SK-N-SH treated with all-trans-retinoic acid at 6 μM for 48 hours (cell line): ENCODE results near the gene HOXC13.

ENCODE experiments used
- ATAC-seq: fragments of 200-7000 bp; cut with Tn5 transposase; 3 replicates; pipeline ENCODE4 v1.9.1; 2020; ENCODE audit warnings: mild to moderate bottlenecking, moderate library complexity
- ARNTL ChIP-seq: fragments of 450-650 bp; formaldehyde crosslinking; IDR thresholded peaks from 2 replicates; pipeline ENCODE4 v1.5.0; 2020; ENCODE audit warnings: low read depth, mild to moderate bottlenecking, moderate library complexity, borderline replicate concordance
- CSDC2 ChIP-seq: fragments of 250-450 bp; sonication (Bioruptor Pico); IDR thresholded peaks from 2 replicates; pipeline ENCODE4 v1.5.0; 2020; ENCODE audit warnings: mild to moderate bottlenecking, moderate library complexity
- ESRRG ChIP-seq: fragments of 250-450 bp; sonication (Bioruptor Pico); IDR thresholded peaks from 2 replicates; pipeline ENCODE4 v1.6.1; 2021; ENCODE audit warnings: mild to moderate bottlenecking
- GLIS3 ChIP-seq: fragments of 250-450 bp; sonication (Bioruptor Pico); IDR thresholded peaks from 2 replicates; pipeline ENCODE4 v1.5.0; 2020; ENCODE audit warnings: mild to moderate bottlenecking, moderate library complexity
- ISL1 ChIP-seq: fragments of 250-450 bp; sonication (Bioruptor Pico); IDR thresholded peaks from 2 replicates; pipeline ENCODE4 v2.1.2; 2022; ENCODE audit warnings: mild to moderate bottlenecking, moderate library complexity
- OSR1 ChIP-seq: fragments of 250-450 bp; sonication (Bioruptor Pico); IDR thresholded peaks from 2 replicates; pipeline ENCODE4 v1.8.0; 2022; ENCODE audit warnings: moderate library complexity, mild to moderate bottlenecking, inconsistent platforms
- PPARA ChIP-seq: fragments of 250-450 bp; sonication (Bioruptor Pico); IDR thresholded peaks from 2 replicates; pipeline ENCODE4 v1.5.0; 2020; ENCODE audit warnings: mild to moderate bottlenecking, borderline replicate concordance
- RARB ChIP-seq: fragments of 250-450 bp; sonication (Bioruptor Pico); IDR thresholded peaks from 2 replicates; pipeline ENCODE4 v1.8.0; 2021; ENCODE audit warnings: mild to moderate bottlenecking, moderate library complexity
- SNAI2 ChIP-seq: fragments of 250-450 bp; sonication (Bioruptor Pico); IDR thresholded peaks from 2 replicates; pipeline ENCODE4 v1.5.0; 2020; ENCODE audit warnings: mild to moderate bottlenecking, moderate library complexity
- TCF4 ChIP-seq: fragments of 250-450 bp; sonication (Bioruptor Pico); IDR thresholded peaks from 2 replicates; pipeline ENCODE4 v1.8.0; 2021; ENCODE audit warnings: mild to moderate bottlenecking, moderate library complexity, borderline replicate concordance
- TOX ChIP-seq: fragments of 250-450 bp; sonication (Bioruptor Pico); IDR thresholded peaks from 2 replicates; pipeline ENCODE4 v1.8.0; 2021; ENCODE audit warnings: mild to moderate bottlenecking, moderate library complexity, borderline replicate concordance
- ZFP3 ChIP-seq: fragments of 250-450 bp; sonication (Bioruptor Pico); IDR thresholded peaks from 2 replicates; pipeline ENCODE4 v1.5.0; 2020; ENCODE audit warnings: mild to moderate bottlenecking, moderate library complexity
- ZFP30 ChIP-seq: fragments of 450-650 bp; formaldehyde crosslinking; IDR thresholded peaks from 2 replicates; pipeline ENCODE4 v1.5.0; 2022; ENCODE audit warnings: mild to moderate bottlenecking, moderate library complexity
- ZNF70 ChIP-seq: fragments of 450-650 bp; formaldehyde crosslinking; IDR thresholded peaks from 2 replicates; pipeline ENCODE4 v1.5.0; 2020; ENCODE audit warnings: mild to moderate bottlenecking, moderate library complexity
- ZNF8 ChIP-seq: fragments of 450-650 bp; formaldehyde crosslinking; IDR thresholded peaks from 2 replicates; pipeline ENCODE4 v1.5.0; 2020; ENCODE audit warnings: mild to moderate bottlenecking, moderate library complexity
- TF ChIP-seq, protein P1 (sequence below): fragments of 250-450 bp; sonication (Bioruptor Pico); IDR thresholded peaks from 2 replicates; pipeline ENCODE4 v1.8.0; 2020; ENCODE audit warnings: mild to moderate bottlenecking, moderate library complexity, borderline replicate concordance
- TF ChIP-seq, protein P2 (sequence below): fragments of 250-450 bp; sonication (Bioruptor Pico); IDR thresholded peaks from 2 replicates; pipeline ENCODE4 v1.8.0; 2021; ENCODE audit warnings: low read depth, mild to moderate bottlenecking, moderate library complexity, borderline replicate concordance
- TF ChIP-seq, protein P3 (sequence below): fragments of 250-450 bp; sonication (Bioruptor Pico); IDR thresholded peaks from 2 replicates; pipeline ENCODE4 v1.5.1; 2021; ENCODE audit warnings: mild to moderate bottlenecking, moderate library complexity
- TF ChIP-seq, protein P4 (sequence below): fragments of 250-450 bp; sonication (Bioruptor Pico); IDR thresholded peaks from 2 replicates; pipeline ENCODE4 v1.5.0; 2020; ENCODE audit warnings: mild to moderate bottlenecking, moderate library complexity

Gene HOXC13

DNA sequence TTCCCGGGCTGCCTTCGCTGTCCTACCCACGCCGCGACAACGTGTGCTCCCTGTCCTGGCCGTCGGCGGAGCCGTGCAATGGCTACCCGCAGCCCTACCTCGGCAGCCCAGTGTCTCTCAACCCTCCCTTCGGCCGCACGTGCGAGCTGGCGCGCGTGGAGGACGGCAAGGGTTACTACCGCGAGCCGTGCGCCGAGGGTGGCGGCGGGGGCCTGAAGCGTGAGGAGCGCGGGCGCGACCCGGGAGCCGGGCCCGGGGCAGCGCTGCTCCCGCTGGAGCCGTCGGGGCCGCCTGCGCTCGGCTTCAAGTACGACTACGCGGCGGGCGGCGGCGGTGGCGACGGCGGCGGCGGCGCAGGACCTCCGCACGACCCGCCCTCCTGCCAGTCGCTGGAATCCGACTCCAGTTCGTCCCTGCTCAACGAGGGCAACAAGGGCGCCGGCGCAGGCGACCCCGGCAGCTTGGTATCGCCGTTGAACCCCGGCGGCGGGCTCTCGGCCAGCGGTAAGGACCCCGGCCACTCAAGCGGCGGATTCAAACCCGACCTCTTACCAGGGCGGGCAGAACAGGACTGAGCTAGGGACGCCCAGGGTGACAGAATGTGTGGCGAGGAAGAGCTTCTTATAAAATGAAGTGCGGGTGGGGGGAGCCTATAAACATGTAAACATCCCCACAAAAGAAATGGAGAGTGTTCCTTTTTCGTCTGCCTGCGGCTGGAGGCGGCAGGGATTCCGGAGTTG, 16.6 kb downstream of the HOXC13 start:
- ATAC-seq, result no peak
- TF ChIP-seq SNAI2 (CRISPR knock-in tag), result no peak
- TF ChIP-seq TCF4, result no peak
- no peak for TF ChIP-seq GLIS3 (CRISPR knock-in tag)
- TF ChIP-seq, protein P1, sequence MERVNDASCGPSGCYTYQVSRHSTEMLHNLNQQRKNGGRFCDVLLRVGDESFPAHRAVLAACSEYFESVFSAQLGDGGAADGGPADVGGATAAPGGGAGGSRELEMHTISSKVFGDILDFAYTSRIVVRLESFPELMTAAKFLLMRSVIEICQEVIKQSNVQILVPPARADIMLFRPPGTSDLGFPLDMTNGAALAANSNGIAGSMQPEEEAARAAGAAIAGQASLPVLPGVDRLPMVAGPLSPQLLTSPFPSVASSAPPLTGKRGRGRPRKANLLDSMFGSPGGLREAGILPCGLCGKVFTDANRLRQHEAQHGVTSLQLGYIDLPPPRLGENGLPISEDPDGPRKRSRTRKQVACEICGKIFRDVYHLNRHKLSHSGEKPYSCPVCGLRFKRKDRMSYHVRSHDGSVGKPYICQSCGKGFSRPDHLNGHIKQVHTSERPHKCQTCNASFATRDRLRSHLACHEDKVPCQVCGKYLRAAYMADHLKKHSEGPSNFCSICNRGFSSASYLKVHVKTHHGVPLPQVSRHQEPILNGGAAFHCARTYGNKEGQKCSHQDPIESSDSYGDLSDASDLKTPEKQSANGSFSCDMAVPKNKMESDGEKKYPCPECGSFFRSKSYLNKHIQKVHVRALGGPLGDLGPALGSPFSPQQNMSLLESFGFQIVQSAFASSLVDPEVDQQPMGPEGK, result no peak
- no peak for TF ChIP-seq ZNF8
- TF ChIP-seq OSR1 (CRISPR knock-in tag), result no peak
- TF ChIP-seq ISL1 (CRISPR knock-in tag), result no peak
- no peak for TF ChIP-seq ARNTL (CRISPR knock-in tag)
- TF ChIP-seq CSDC2 (CRISPR knock-in tag), result no peak
- TF ChIP-seq ZFP3, result no peak

DNA sequence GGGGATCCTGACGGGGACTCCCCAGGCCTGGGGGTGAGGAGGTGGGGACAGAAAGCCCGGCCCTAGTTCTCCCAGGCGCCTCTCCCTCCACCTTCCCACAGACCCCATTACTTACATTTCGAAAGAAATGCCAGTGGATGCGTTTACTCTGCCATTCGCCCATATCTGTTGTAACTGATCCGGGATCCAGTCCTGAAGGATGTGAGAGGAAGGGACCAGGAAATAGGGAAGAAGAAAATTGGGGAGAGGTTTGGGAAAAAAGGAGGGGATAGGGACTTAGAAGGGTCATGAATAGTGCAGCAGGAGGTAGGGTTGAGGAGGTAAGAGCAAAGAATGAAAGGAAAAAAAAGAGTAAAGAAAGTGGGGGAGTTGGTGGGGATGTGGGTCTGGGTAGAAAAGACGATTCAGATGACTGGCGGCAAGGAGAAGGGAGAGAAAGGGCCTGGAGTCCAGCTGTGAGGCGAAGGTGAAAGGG, 17.2 kb downstream of the HOXC13 start:
- TF ChIP-seq SNAI2 (CRISPR knock-in tag) (no peak), ESRRG (CRISPR knock-in tag) (no peak), ZFP30 (CRISPR knock-in tag) (no peak)
- ATAC-seq, result no peak

DNA sequence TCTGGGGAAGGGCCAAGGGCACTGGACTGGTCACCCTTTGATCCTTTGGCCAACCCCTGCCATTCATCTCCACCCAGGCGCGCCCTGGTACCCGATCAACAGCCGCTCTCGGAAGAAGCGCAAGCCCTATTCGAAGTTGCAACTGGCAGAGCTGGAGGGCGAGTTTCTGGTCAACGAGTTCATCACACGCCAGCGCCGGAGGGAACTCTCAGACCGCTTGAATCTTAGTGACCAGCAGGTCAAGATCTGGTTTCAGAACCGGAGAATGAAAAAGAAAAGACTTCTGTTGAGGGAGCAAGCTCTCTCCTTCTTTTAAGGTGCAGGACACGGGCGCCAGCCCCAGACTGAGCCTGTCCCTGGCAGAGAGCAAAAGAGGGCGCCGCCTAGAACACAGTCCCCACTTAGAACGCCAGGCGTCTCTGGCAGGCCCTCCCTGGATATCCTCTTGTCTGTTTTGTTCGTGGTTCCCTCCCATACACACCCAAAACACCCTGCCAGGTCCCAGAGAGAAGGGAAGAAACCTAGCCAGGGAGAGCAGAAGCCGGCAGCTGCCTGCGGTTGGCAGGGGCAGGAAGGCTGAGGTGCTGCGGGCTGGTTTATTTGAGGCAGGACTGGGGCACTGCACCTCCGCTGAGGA, 17.7 kb downstream of the HOXC13 start:
- ATAC-seq, result peak; percentile 26; the same call in 2 of the 3 replicates
- TF ChIP-seq CSDC2 (CRISPR knock-in tag) (no peak), ZNF70 (no peak), ESRRG (CRISPR knock-in tag) (no peak), ZFP3 (no peak), OSR1 (CRISPR knock-in tag) (no peak), RARB (no peak), ZFP30 (CRISPR knock-in tag) (no peak), TCF4 (no peak), TOX (CRISPR knock-in tag) (no peak), ZNF8 (no peak), PPARA (no peak), GLIS3 (CRISPR knock-in tag) (no peak)
- TF ChIP-seq, protein P1, result no peak
- TF ChIP-seq, protein P2, sequence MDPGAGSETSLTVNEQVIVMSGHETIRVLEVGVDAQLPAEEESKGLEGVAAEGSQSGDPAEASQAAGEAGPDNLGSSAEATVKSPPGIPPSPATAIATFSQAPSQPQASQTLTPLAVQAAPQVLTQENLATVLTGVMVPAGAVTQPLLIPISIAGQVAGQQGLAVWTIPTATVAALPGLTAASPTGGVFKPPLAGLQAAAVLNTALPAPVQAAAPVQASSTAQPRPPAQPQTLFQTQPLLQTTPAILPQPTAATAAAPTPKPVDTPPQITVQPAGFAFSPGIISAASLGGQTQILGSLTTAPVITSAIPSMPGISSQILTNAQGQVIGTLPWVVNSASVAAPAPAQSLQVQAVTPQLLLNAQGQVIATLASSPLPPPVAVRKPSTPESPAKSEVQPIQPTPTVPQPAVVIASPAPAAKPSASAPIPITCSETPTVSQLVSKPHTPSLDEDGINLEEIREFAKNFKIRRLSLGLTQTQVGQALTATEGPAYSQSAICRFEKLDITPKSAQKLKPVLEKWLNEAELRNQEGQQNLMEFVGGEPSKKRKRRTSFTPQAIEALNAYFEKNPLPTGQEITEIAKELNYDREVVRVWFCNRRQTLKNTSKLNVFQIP (CRISPR knock-in tag), result no peak
- TF ChIP-seq, protein P3, sequence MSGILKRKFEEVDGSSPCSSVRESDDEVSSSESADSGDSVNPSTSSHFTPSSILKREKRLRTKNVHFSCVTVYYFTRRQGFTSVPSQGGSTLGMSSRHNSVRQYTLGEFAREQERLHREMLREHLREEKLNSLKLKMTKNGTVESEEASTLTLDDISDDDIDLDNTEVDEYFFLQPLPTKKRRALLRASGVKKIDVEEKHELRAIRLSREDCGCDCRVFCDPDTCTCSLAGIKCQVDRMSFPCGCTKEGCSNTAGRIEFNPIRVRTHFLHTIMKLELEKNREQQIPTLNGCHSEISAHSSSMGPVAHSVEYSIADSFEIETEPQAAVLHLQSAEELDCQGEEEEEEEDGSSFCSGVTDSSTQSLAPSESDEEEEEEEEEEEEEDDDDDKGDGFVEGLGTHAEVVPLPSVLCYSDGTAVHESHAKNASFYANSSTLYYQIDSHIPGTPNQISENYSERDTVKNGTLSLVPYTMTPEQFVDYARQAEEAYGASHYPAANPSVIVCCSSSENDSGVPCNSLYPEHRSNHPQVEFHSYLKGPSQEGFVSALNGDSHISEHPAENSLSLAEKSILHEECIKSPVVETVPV (CRISPR knock-in tag), result no peak

DNA sequence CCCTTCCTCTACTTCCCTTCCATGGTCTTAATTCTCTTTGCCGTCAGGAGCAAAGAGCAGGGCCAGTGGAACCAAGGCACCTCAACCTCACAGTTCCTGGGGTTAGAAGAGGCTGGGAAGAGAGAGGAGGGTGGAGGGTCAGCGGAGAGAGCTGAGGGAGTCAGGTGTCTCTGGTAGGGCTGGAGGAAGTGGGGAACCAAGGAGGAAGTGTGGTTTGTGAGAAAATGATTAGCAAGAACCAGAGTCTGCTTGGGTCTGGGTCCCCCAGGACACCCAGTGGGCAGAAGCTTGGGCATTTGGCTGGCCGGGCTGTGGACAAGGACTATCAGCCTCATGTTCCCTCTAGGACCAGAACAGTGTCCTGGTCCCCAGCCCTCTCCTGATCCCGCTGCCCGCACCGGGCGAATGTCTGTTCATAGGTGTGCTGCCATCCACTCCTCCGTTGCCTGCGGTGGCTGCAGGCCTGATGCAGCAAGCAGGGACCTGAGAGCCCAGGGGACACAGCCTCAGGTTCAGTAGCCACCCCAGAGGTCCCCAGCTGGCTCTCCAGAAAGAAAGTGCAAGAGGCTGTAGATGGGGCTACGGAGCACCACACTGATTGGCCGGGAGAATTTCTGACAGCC, 18.4 kb downstream of the HOXC13 start:
- ATAC-seq, result no peak; the same call in 2 of the 3 replicates
- TF ChIP-seq, protein P2 (CRISPR knock-in tag), result no peak
- TF ChIP-seq OSR1 (CRISPR knock-in tag) (no peak), SNAI2 (CRISPR knock-in tag) (no peak), TOX (CRISPR knock-in tag) (no peak), RARB (no peak), ZNF8 (no peak), GLIS3 (CRISPR knock-in tag) (no peak), ARNTL (CRISPR knock-in tag) (no peak)
- TF ChIP-seq, protein P4, sequence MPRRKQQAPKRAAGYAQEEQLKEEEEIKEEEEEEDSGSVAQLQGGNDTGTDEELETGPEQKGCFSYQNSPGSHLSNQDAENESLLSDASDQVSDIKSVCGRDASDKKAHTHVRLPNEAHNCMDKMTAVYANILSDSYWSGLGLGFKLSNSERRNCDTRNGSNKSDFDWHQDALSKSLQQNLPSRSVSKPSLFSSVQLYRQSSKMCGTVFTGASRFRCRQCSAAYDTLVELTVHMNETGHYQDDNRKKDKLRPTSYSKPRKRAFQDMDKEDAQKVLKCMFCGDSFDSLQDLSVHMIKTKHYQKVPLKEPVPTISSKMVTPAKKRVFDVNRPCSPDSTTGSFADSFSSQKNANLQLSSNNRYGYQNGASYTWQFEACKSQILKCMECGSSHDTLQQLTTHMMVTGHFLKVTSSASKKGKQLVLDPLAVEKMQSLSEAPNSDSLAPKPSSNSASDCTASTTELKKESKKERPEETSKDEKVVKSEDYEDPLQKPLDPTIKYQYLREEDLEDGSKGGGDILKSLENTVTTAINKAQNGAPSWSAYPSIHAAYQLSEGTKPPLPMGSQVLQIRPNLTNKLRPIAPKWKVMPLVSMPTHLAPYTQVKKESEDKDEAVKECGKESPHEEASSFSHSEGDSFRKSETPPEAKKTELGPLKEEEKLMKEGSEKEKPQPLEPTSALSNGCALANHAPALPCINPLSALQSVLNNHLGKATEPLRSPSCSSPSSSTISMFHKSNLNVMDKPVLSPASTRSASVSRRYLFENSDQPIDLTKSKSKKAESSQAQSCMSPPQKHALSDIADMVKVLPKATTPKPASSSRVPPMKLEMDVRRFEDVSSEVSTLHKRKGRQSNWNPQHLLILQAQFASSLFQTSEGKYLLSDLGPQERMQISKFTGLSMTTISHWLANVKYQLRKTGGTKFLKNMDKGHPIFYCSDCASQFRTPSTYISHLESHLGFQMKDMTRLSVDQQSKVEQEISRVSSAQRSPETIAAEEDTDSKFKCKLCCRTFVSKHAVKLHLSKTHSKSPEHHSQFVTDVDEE (CRISPR knock-in tag), result no peak
- TF ChIP-seq, protein P3 (CRISPR knock-in tag), result no peak
